ENCODE results near the gene C14orf180. TPM values are rescaled to one million over a fixed set of nuclear protein-coding genes. Genes with fewer than 3 reads are reported as not detected.

C14orf180 gene
- total and polyA plus RNA-seq, 10 of the 15 experiments (the other 5 are each of a cell fraction or from before 2014, with no cell fraction given): not detected

- Histone ChIP-seq H3K36me3 (ENCODE audit: control insufficient read depth in 2 of 2, insufficient read depth in 2 of 2, low read length in 1 of 2) (no peaks in the 10 kb centered on the region), H3K27ac (ENCODE audit: control insufficient read depth, insufficient read depth) (no peak overlapping the region), H3K4me1 (ENCODE audit: control insufficient read depth, insufficient read depth, low read length) (no peaks in the 10 kb centered on the region), H2AFZ (ENCODE audit: control insufficient read depth, low read depth, low read length) (no peak overlapping the region), H3K27me3 (replicated peaks in 1 of 2; ENCODE audit: control insufficient read depth in 2 of 2, insufficient read depth in 2 of 2, low read length in 1 of 2) (no peaks in the 10 kb centered on the region), H3K4me3 (no peak overlapping the region), H3K9ac (ENCODE audit: control insufficient read depth, insufficient read depth, low read length) (no peak overlapping the region), H3K79me2 (ENCODE audit: control insufficient read depth, insufficient read depth, low read length) (no peaks in the 10 kb centered on the region), H3K4me2 (ENCODE audit: control insufficient read depth, insufficient read depth) (no peak overlapping the region), H4K20me1 (ENCODE audit: control insufficient read depth, insufficient read depth) (no peaks in the 10 kb centered on the region), H3K9me3 (replicated peaks; ENCODE audit: control insufficient read depth, insufficient read depth, low read length) (no peaks in the 10 kb centered on the region)
- ChIA-PET CTCF (no interaction called here), SMC1A (ENCODE audit: uncharacterized antibody, unreplicated experiment) (no interaction called here), RAD21 (ENCODE audit: unreplicated experiment) (no interaction called here), POLR2A (no interaction called here)
- TF ChIP-seq SRF (IDR thresholded peaks at IDR 0.05; ENCODE audit: low read depth in 2 of 2, low read length in 2 of 2) (no peak), ZSCAN29 (IDR thresholded peaks at IDR 0.05) (no peak), ESRRA (IDR thresholded peaks at IDR 0.05; ENCODE audit: low read length) (no peak), EGR1 (IDR thresholded peaks at IDR 0.05; ENCODE audit: borderline replicate concordance in 1 of 2, low read depth in 2 of 2, low read length in 2 of 2) (no peak)
- BruUV-seq (replicated peaks): no TSS peak
- intact Hi-C loops (cut with micrococcal nuclease; ENCODE audit: unreplicated experiment) (no loop called here), in situ Hi-C loops (cut with MboI) (no loop called here)
- 25% methylated on average over 24 of the region's 26 CpGs for WGBS (ENCODE audit: insufficient coverage, insufficient replicate concordance, low lambda C conversion rate, missing lambda C conversion rate)
- no peak for FAIRE-seq
- ATAC-seq: no peak
- DNase-seq (ENCODE audit: low read depth, low spot score): no peak
These were observed 55.5 kb downstream of the C14orf180 start for GRCh38 chr14:104634886-104635570.

GRCh38 chr14:104635717-104636116 is 56.2 kb downstream of the C14orf180 start:
- SMC1A ChIA-PET (ENCODE audit: uncharacterized antibody, unreplicated experiment): no interaction called here
- WGBS (ENCODE audit: insufficient coverage, insufficient replicate concordance, low lambda C conversion rate, missing lambda C conversion rate): 61% methylated on average over 13 of the region's 14 CpGs
- no peak overlapping the region for H3K9ac ChIP-seq (ENCODE audit: control insufficient read depth, insufficient read depth, low read length)
- H3K27ac ChIP-seq (ENCODE audit: control insufficient read depth, insufficient read depth): no peak overlapping the region
- H3K9me3 ChIP-seq (replicated peaks; ENCODE audit: control insufficient read depth, insufficient read depth, low read length): no peaks in the 10 kb centered on the region
- H3K36me3 ChIP-seq (ENCODE audit: control insufficient read depth in 2 of 2, insufficient read depth in 2 of 2, low read length in 1 of 2): no peaks in the 10 kb centered on the region
- H3K4me3 ChIP-seq: no peak overlapping the region
- TF ChIP-seq PAX8 (IDR thresholded peaks at IDR 0.05) (no peak), POU2F2 (IDR thresholded peaks at IDR 0.05; ENCODE audit: borderline replicate concordance, low read depth, low read length) (no peak), SP1 (IDR thresholded peaks at IDR 0.05; ENCODE audit: low read depth, low read length) (no peak), E4F1 (IDR thresholded peaks at IDR 0.05; ENCODE audit: borderline replicate concordance, partially characterized antibody) (no peak), CEBPZ (IDR thresholded peaks at IDR 0.05; ENCODE audit: low read depth, low read length) (no peak), IRF4 (IDR thresholded peaks at IDR 0.05; ENCODE audit: low read depth, low read length) (no peak)
- H3K27me3 ChIP-seq (replicated peaks in 1 of 2; ENCODE audit: control insufficient read depth in 2 of 2, insufficient read depth in 2 of 2, low read length in 1 of 2): no peaks in the 10 kb centered on the region
- in situ Hi-C loops (cut with MboI) (no loop called here), intact Hi-C loops (cut with micrococcal nuclease; ENCODE audit: unreplicated experiment) (no loop called here)
- no peak for FAIRE-seq
- no TSS peak for BruUV-seq (replicated peaks)
- POLR2A ChIA-PET: no interaction called here
- H3K4me1 ChIP-seq (ENCODE audit: control insufficient read depth, insufficient read depth, low read length): no peaks in the 10 kb centered on the region
- no peak overlapping the region for H2AFZ ChIP-seq (ENCODE audit: control insufficient read depth, low read depth, low read length)
- no peaks in the 10 kb centered on the region for H3K79me2 ChIP-seq (ENCODE audit: control insufficient read depth, insufficient read depth, low read length)
- DNase-seq (ENCODE audit: low read depth, low spot score): no peak
- no peak overlapping the region for H3K4me2 ChIP-seq (ENCODE audit: control insufficient read depth, insufficient read depth)
- RAD21 ChIA-PET (ENCODE audit: unreplicated experiment): no interaction called here
- CTCF ChIA-PET: interaction anchor here (1.4 kb wide), 1 partner anchor 558 kb away, joined by 3 read pairs; no protein-coding TSS in a partner anchor
- no peaks in the 10 kb centered on the region for H4K20me1 ChIP-seq (ENCODE audit: control insufficient read depth, insufficient read depth)
- ATAC-seq: no peak

Measured in GM12878 (cell line).